Large intestine (tissue), 3 donors: ENCODE measurements around the gene DCHS2. TPM values are rescaled to one million over a fixed set of nuclear protein-coding genes. Genes with fewer than 3 reads are reported as not detected.

Experiments used
- DNase-seq, 2 donors: peaks; one replicate each; pipeline versions ENCODE4 v3.0.0 to v3.0.0-alpha.2; 2013
- H3K27ac ChIP-seq: one replicate; pipeline ENCODE4 v1.5.1; 2013; ENCODE audit warnings: low read length
- H3K27me3 ChIP-seq: 2 replicates; pipeline ENCODE4 v1.6.1; 2013; ENCODE audit warnings: low read length; ENCODE audit not compliant: control insufficient read depth, insufficient read depth
- H3K36me3 ChIP-seq: 2 replicates; pipeline ENCODE4 v1.6.1; 2013; ENCODE audit warnings: low read length; ENCODE audit not compliant: control insufficient read depth, insufficient read depth
- H3K4me1 ChIP-seq: one replicate; pipeline ENCODE4 v1.6.1; 2013; ENCODE audit warnings: low read length; ENCODE audit not compliant: control insufficient read depth, insufficient read depth
- H3K4me3 ChIP-seq: one replicate; pipeline ENCODE4 v1.5.1; 2013; ENCODE audit warnings: low read length
- H3K9me3 ChIP-seq: one replicate; pipeline ENCODE4 v1.6.1; 2013; ENCODE audit warnings: mild to moderate bottlenecking, low read depth, low read length, moderate library complexity; ENCODE audit not compliant: control insufficient read depth
- WGBS: methylation state at CpG from one replicate; pipeline ENCODE4 v1.1.5; 2013; ENCODE audit warnings: low lambda C conversion rate; ENCODE audit not compliant: insufficient coverage; 5-methylcytosine and 5-hydroxymethylcytosine counted together
- polyA plus RNA-seq: library from polyadenylated mRNA; unstranded; fragments of 120-200 nt; gene quantifications from one replicate; pipeline ENCODE4 v1.2.1, GENCODE V29; 2013

DCHS2 gene
- polyA plus RNA-seq, 1 donor = 1.2 TPM

DNA sequence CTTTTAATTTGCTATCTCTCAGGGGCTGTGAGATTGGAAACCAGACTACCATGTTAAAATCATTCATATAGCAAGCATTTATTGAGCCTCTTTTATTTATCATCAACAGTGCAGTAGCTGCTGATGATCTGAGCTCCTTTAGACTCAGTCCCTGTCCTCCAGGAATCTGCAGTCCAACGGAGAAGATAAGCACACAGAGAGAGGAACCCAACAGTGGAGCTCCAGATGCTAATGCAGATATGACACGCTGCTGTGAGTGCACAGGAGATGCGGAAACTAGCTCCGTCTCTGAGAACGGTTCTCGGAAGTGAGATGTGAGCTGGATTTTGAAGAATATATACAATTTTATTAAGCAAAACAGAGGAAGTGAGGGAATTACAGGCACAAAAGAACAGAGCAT lies 35.4 kb downstream of the DCHS2 start:
- no peaks in the 10 kb centered on the region for H3K27me3 ChIP-seq
- H3K27ac ChIP-seq = no peak overlapping the region
- no peaks in the 10 kb centered on the region for H3K36me3 ChIP-seq
- no peaks in the 10 kb centered on the region for H3K9me3 ChIP-seq
- WGBS = 80% methylated on average over 5 of the region's 6 CpGs
- H3K4me1 ChIP-seq = no peaks in the 10 kb centered on the region
- DNase-seq = no peak
- no peak overlapping the region for H3K4me3 ChIP-seq

DNA sequence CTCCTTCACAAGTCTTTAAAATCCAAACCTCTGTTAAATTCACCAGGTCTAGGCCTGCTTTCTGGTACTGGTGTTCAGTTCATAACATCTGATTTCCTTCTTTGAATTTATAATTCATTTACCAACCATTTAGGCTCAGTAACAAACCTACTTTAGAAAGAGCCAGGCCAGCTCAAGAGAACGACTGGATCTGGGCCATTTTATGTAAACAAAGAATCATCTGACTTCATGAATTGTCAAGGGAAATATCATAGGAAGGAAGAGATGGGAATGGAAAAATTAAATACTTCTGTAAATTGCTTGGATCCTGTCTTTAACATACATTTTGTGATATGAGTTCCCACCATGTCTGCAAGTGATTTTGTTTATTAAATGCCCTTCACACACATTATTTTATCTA lies 36.5 kb downstream of the DCHS2 start:
- Histone ChIP-seq H3K36me3 (no peaks in the 10 kb centered on the region), H3K27me3 (no peaks in the 10 kb centered on the region), H3K9me3 (no peaks in the 10 kb centered on the region), H3K4me3 (no peak overlapping the region), H3K27ac (no peak overlapping the region), H3K4me1 (no peaks in the 10 kb centered on the region)
- no peak for DNase-seq
- 25% methylated on average over 1 of the region's 1 CpG for whole genome bisulfite sequencing

DNA sequence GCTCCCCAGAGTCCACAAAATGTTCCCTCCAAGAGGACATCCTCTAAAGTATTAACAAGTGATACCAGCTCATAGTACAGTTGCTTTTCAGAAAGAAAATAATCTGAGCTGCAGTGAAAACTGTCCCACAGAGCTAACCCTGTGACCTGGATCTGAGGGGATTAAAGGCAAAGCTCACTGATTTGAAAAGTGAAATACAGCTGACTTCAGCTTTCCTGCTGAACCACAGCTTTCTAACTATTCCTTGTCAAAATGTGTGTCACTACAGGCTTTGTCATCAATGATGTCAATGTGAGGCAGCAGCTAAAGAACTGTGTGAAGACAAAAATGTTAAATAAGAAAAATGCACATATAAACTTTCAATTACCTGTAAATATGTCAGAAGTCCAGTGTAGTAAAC lies 36.9 kb downstream of the DCHS2 start:
- Histone ChIP-seq H3K9me3 (no peaks in the 10 kb centered on the region), H3K27me3 (no peaks in the 10 kb centered on the region), H3K4me1 (no peaks in the 10 kb centered on the region), H3K36me3 (no peaks in the 10 kb centered on the region), H3K4me3 (no peak overlapping the region), H3K27ac (no peak overlapping the region)
- no peak for DNase-seq

DNA sequence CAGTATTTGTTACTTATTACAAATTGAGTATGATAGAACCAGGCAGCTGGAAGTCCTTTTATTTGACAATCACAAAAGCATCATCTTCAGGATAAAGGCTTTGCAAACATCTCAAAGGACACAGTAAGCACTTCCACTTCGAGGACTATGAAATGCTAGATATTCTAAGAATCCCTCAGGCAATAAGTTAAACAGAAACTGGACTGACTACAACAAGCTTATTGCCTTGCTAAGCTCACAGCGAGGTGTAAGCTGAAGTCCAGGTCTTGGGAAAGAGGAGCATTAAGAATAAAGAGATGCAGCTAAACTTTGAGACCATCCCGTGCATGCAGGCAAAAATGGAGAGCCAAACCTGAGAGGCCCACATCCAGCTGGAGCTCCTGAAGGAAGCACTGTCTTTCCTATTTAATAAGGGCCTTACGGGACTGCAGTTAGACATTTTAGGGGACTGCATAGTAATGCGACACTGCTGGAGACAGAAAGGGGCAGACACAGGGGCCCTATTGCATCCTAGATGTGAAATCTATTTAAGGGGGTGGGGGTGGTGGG lies 38.7 kb downstream of the DCHS2 start:
- Histone ChIP-seq H3K36me3 (no peaks in the 10 kb centered on the region), H3K9me3 (no peaks in the 10 kb centered on the region), H3K4me3 (no peak overlapping the region), H3K4me1 (no peaks in the 10 kb centered on the region), H3K27me3 (no peaks in the 10 kb centered on the region), H3K27ac (no peak overlapping the region)
- no CpG with 5 or more reads among the region's 5 CpGs for WGBS
- no peak for DNase-seq

DNA sequence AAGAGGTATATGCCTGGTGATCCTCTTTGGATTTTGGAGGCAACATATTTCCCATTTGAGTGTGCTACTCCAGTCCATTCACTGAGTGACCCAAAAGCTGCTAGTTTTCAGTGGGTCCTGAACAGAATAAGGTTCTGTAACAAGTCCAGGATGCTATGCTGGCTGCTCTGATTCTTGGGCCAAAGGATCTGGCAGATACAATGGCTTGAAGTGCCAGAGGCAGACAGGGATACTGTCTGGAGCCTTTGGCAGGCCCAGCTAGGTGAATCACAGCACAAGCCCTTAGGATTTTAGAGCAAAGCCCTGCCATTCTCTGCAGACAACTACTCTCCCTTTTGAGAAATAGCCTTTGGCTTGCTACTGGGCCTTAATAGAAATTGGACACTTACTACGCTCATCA lies 40.6 kb downstream of the DCHS2 start:
- DNase-seq = no peak
- H3K4me1 ChIP-seq = no peaks in the 10 kb centered on the region
- H3K27me3 ChIP-seq = no peaks in the 10 kb centered on the region
- WGBS = no CpG with 5 or more reads among the region's 1 CpG
- no peaks in the 10 kb centered on the region for H3K9me3 ChIP-seq
- H3K4me3 ChIP-seq = no peak overlapping the region
- H3K36me3 ChIP-seq = no peaks in the 10 kb centered on the region
- H3K27ac ChIP-seq = no peak overlapping the region

DNA sequence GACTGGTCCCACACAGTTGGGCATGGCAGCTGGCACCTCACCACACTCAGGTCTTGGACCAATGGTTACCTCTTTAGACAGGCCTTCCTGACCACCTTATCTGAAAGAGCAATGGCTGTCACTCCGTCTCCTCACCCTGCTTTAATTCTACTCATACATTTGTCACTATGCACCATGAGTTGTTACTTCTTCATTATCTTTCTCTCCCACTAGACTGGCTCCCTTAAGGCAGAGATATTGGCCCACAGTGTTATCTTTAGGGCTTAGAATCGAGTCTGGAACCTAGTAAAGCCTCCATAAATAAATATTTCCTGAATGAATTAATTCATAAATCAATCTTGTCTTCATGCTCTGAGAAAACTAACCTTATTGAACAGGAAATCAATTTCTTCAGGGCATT lies 46.6 kb downstream of the DCHS2 start:
- DNase-seq = no peak
- no peak overlapping the region for H3K27ac ChIP-seq
- WGBS = no CpG with 5 or more reads among the region's 2 CpGs

DNA sequence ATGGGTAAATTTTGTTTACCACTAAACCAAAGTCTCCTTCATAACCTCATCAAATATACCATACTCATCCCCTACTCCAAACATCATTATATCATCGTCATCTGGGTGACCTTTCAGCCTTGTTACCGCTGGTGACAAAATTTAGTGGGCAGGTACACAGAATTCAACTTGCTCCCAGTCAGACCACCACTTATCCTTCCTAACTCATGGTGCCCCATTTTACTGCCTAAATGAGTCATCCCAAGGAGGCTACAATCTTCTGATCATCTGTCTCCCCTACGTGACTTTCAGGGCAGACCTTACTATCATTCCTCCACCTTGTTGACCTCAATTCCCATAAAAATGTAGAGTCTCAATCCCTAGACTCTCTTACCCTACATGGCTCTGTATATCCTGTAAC lies 49.6 kb downstream of the DCHS2 start:
- 100% methylated on average over 1 of the region's 3 CpGs for WGBS
- DNase-seq = no peak
- Histone ChIP-seq H3K4me3 (no peak overlapping the region), H3K27me3 (peaks cover 2% of the 10 kb centered on the region), H3K9me3 (no peaks in the 10 kb centered on the region), H3K36me3 (no peaks in the 10 kb centered on the region), H3K4me1 (no peaks in the 10 kb centered on the region), H3K27ac (no peak overlapping the region)

More for the DNA sequence above, 46.6 kb downstream of the DCHS2 start:
- no peaks in the 10 kb centered on the region for H3K4me1 ChIP-seq
- H3K9me3 ChIP-seq = no peaks in the 10 kb centered on the region
- no peaks in the 10 kb centered on the region for H3K27me3 ChIP-seq
- H3K4me3 ChIP-seq = no peak overlapping the region
- no peaks in the 10 kb centered on the region for H3K36me3 ChIP-seq

DNA sequence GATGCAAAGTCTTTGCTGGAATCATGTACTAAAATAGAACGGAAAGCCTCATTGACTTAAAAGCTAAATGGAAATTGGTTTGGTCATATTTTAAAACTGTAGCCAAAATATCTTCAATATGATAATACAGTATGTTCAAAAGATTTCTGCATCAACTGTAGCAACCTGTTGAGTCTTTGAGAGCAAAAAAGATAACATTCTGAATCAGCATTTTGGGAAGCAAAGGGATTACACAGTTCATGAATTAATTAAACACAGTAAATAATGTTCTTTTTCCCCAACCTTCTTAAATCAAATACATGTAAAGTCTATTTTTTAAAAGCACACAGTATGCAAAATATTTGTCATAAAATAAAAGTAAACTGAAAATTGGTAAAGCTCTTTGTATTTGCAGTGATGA lies 50.5 kb downstream of the DCHS2 start:
- WGBS = 86% methylated on average over 1 of the region's 1 CpG
- Histone ChIP-seq H3K36me3 (no peaks in the 10 kb centered on the region), H3K4me3 (no peak overlapping the region), H3K27ac (no peak overlapping the region), H3K9me3 (no peaks in the 10 kb centered on the region), H3K4me1 (no peaks in the 10 kb centered on the region), H3K27me3 (peaks cover 3% of the 10 kb centered on the region)
- no peak for DNase-seq

DNA sequence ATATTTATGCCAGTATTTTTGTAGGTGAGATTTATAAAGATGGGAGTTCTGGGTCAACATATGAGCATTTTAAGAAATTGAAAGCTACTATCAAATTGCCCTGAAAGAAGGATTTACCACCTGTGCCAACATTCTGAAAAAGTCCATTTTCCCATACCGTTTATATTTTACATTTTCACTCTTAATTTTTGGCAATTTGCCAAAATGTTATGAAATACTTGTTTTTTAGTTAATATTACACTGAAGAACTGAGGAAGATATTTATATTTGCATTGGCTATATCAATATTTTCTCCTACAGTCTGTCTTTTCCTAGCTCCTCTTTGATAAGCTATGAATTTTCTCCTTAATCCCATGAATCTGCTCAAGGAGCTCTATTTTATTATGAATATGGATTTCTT lies 52.4 kb downstream of the DCHS2 start:
- Histone ChIP-seq H3K4me3 (no peak overlapping the region), H3K27ac (no peak overlapping the region), H3K36me3 (no peaks in the 10 kb centered on the region), H3K27me3 (peaks cover 3% of the 10 kb centered on the region), H3K4me1 (no peaks in the 10 kb centered on the region), H3K9me3 (no peaks in the 10 kb centered on the region)
- 0% methylated on average over 1 of the region's 1 CpG for WGBS
- no peak for DNase-seq

DNA sequence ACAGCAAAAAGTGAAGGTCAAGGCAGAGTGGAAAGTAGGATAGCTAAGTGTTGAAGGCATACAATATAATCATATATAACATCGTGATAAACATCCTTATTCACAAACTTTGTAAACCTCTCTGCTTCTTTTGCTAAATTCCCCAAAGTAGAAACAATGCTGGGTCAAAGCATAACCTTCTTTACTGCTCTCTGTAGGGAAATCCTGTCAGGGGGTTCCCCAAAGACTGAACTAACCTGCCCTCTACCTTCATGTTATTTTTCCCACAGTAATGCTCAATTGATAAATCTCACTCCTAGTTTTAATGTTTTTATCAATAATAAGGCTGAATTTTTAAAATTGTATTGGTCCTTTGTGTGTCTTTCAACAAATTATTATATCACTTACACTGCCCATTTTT lies 55.7 kb downstream of the DCHS2 start:
- H3K9me3 ChIP-seq = no peaks in the 10 kb centered on the region
- H3K27ac ChIP-seq = no peak overlapping the region
- 40% methylated on average over 1 of the region's 1 CpG for WGBS
- no peak overlapping the region for H3K4me3 ChIP-seq
- H3K27me3 ChIP-seq = peaks cover 6% of the 10 kb centered on the region
- no peaks in the 10 kb centered on the region for H3K4me1 ChIP-seq
- no peaks in the 10 kb centered on the region for H3K36me3 ChIP-seq
- no peak for DNase-seq

DNA sequence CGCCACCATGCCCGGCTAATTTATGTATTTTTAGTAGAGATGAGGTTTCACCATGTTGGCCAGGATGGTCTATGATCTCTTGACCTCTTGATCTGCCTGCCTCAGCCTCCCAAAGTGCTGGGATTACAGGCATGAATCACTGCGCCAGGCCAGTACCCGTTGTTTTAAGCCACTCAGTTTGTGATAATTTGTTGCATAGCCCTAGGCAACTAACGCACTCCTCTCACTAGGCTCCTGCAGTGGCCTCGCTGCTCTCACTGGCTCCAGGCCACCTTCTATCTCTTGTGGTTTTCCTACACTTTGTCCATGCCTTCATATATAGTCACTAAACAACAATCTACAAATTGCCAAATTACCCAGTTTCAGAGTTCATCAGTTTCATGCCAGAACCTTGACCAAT lies 58.1 kb downstream of the DCHS2 start:
- Histone ChIP-seq H3K9me3 (no peaks in the 10 kb centered on the region), H3K36me3 (no peaks in the 10 kb centered on the region), H3K4me3 (no peak overlapping the region), H3K27ac (no peak overlapping the region), H3K4me1 (no peaks in the 10 kb centered on the region), H3K27me3 (peaks cover 6% of the 10 kb centered on the region)
- no peak for DNase-seq
- WGBS = no CpG with 5 or more reads among the region's 6 CpGs
